CD4-positive, alpha-beta T cell (primary cell): ENCODE data around the gene MYO1D. TPM values are rescaled to one million over a fixed set of nuclear protein-coding genes. Genes with fewer than 3 reads are reported as not detected.

ENCODE experiments used
- ATAC-seq: fragments of 200-7000 bp; cut with Tn5 transposase; one replicate; pipeline ENCODE4 v1.10.0; 2022; ENCODE audit warnings: mild to moderate bottlenecking; ENCODE audit not compliant: poor library complexity
- CTCF ChIA-PET: fragments of 350-600 bp; sonication (Branson Sonifier 250); formaldehyde crosslinking; loops from one replicate; lab custom pipeline; 2021; ENCODE audit warnings: antibody characterized with exemption, inconsistent platforms; lab: Charles Lee
- POLR2A ChIA-PET: fragments of 350-600 bp; sonication (Branson Sonifier 250); formaldehyde crosslinking; loops from one replicate; lab custom pipeline; 2021; ENCODE audit warnings: antibody characterized with exemption, inconsistent platforms; lab: Charles Lee
- DNase-seq, 14 experiments: peaks; one replicate each; pipeline ENCODE4 v3.0.0-alpha.2; 2013 to 2020; ENCODE audit warnings: mixed read lengths in 2 of 14
- H3K27ac ChIP-seq, 2 donors: one replicate each; pipeline versions ENCODE4 v1.5.1 to v1.7.0; 2013; ENCODE audit warnings: low read length in 2 of 2, low read depth in 1 of 2, mild to moderate bottlenecking in 1 of 2
- H3K27me3 ChIP-seq, 2 experiments: 1 replicate in 1 of 2; 2 replicates in 1 of 2; pipeline versions ENCODE4 v1.6.1 to v1.7.0; 2013; ENCODE audit warnings: low read length in 2 of 2, control low read depth in 1 of 2, mild to moderate bottlenecking in 1 of 2, moderate library complexity in 1 of 2; ENCODE audit not compliant: insufficient read depth in 2 of 2, control insufficient read depth in 1 of 2
- H3K36me3 ChIP-seq: one replicate; pipeline ENCODE4 v1.6.1; 2013; ENCODE audit warnings: low read length, control low read depth; ENCODE audit not compliant: insufficient read depth
- H3K4me1 ChIP-seq: one replicate; pipeline ENCODE4 v1.6.1; 2013; ENCODE audit warnings: low read length, control low read depth; ENCODE audit not compliant: insufficient read depth
- H3K4me3 ChIP-seq: one replicate; pipeline ENCODE4 v1.5.1; 2013; ENCODE audit warnings: mild to moderate bottlenecking, low read length, moderate library complexity
- H3K9me3 ChIP-seq, 2 experiments: 1 replicate in 1 of 2; 2 replicates in 1 of 2; pipeline versions ENCODE4 v1.6.1 to v1.7.0; 2013; ENCODE audit warnings: low read length in 2 of 2, mild to moderate bottlenecking in 2 of 2, control low read depth in 1 of 2, moderate library complexity in 1 of 2; ENCODE audit not compliant: control insufficient read depth in 1 of 2, insufficient read depth in 1 of 2
- H3K27ac Mint-ChIP-seq: one replicate; pipeline ENCODE4 v1.8.0; 2020; ENCODE audit warnings: mixed read lengths
- H3K27me3 Mint-ChIP-seq: one replicate; pipeline ENCODE4 v1.8.0; 2021; ENCODE audit warnings: mixed read lengths
- H3K36me3 Mint-ChIP-seq: one replicate; pipeline ENCODE4 v1.8.0; 2021; ENCODE audit warnings: low read depth, mixed read lengths
- H3K4me1 Mint-ChIP-seq: one replicate; pipeline ENCODE4 v1.8.0; 2021; ENCODE audit warnings: low read depth, mixed read lengths
- H3K4me3 Mint-ChIP-seq: one replicate; pipeline ENCODE4 v1.8.0; 2020; ENCODE audit warnings: mild to moderate bottlenecking, mixed read lengths
- H3K9me3 Mint-ChIP-seq: one replicate; pipeline ENCODE4 v1.8.0; 2020; ENCODE audit warnings: mixed read lengths
- CTCF ChIP-seq: fragments of 200-600 bp; IDR thresholded peaks from one replicate; pipeline ENCODE4 v1.8.0; 2022; ENCODE audit warnings: antibody characterized with exemption, mild to moderate bottlenecking
- intact Hi-C, 2 experiments: fragments of 100-400 bp; cut with DNase I in 1 of 2; cut with micrococcal nuclease in 1 of 2; formaldehyde crosslinking; loops; one replicate each; pipeline versions ENCODE4 v1.15.1 to v1.9.0; 2023 to 2025; cut with DNase I, micrococcal nuclease
- total RNA-seq, 174 experiments: library from RNA in 2 of 174; stranded (reverse) in 2 of 174; gene quantifications; one replicate each; pipeline ENCODE4 v1.2.3 and lab custom pipeline; 2021 to 2026

Gene MYO1D
- total RNA-seq, 2 experiments from 2014 or later = 5.8 to 6.4 TPM

DNA sequence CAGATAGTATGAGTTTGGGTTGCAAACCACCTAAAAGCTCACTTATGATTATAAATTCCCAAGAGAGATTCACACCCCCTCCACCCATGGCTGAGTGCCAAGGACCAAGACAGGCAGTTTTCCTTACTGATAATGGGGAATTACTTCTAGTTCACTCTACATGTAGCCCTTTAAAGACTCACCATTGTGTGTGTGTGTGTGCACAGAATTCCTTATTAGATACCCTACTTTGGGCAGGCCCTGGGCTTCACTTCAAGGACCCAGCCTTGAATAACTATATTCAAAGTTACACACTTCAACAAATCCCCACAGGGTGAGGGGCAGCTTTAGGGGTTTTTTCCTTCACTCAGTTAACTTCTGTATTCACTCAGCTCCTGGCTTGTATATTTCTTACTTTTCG lies 143.5 kb downstream of the MYO1D start:
- ATAC-seq = no peak
- Histone ChIP-seq H3K36me3 (no peaks in the 10 kb centered on the region), H3K4me1 (no peaks in the 10 kb centered on the region), H3K27me3 (no peaks in the 10 kb centered on the region), H3K4me3 (no peak overlapping the region), H3K9me3 (peaks cover 0 to 16% of the 10 kb centered on the region in 2 experiments), H3K27ac (no peak overlapping the region)
- Mint-ChIP-seq H3K27me3 (no peaks in the 10 kb centered on the region), H3K27ac (no peak overlapping the region), H3K9me3 (no peaks in the 10 kb centered on the region), H3K4me3 (no peak overlapping the region), H3K4me1 (no peaks in the 10 kb centered on the region), H3K36me3 (no peaks in the 10 kb centered on the region)
- intact Hi-C loops = no loop called here
- CTCF ChIA-PET = no interaction called here
- no peak for DNase-seq
- POLR2A ChIA-PET = no interaction called here
- TF ChIP-seq CTCF = no peak

DNA sequence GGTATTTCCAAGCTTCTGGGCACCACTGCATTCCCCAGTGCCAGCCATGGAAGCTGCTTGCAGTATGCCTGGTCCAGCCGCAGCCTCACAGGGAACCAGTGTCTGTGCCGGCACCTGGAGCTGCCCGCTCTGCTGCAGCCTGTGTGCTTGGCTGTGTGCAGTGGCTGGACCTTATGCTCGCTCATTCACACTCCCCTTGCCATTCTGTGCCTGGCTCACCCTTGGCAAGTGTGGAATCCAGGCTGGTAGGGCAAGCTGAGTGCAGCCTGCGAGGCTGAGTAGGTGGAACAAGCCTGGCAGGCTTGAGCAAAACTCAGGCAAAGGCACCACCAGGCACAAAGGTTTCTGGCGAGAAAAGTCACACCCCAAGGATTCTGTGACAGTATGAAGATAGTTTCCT lies 144.0 kb downstream of the MYO1D start:
- no peak for TF ChIP-seq CTCF
- H3K9me3 Mint-ChIP-seq = no peaks in the 10 kb centered on the region
- Histone ChIP-seq H3K9me3 (peaks cover 0 to 16% of the 10 kb centered on the region in 2 experiments), H3K4me1 (no peaks in the 10 kb centered on the region), H3K27me3 (no peaks in the 10 kb centered on the region), H3K36me3 (no peaks in the 10 kb centered on the region), H3K4me3 (no peak overlapping the region), H3K27ac (no peak overlapping the region)
- intact Hi-C loops = no loop called here
- ChIA-PET CTCF (no interaction called here), POLR2A (no interaction called here)
- DNase-seq (no peak), ATAC-seq (no peak)
- no peaks in the 10 kb centered on the region for H3K36me3 Mint-ChIP-seq
- no peaks in the 10 kb centered on the region for H3K27me3 Mint-ChIP-seq
- no peaks in the 10 kb centered on the region for H3K4me1 Mint-ChIP-seq
- H3K4me3 Mint-ChIP-seq = no peak overlapping the region
- no peak overlapping the region for H3K27ac Mint-ChIP-seq

- TF ChIP-seq CTCF = no peak
- H3K9me3 ChIP-seq = peaks cover 0 to 16% of the 10 kb centered on the region in 2 experiments
- H3K4me1 ChIP-seq = no peaks in the 10 kb centered on the region
- ATAC-seq = no peak
- H3K4me3 ChIP-seq = no peak overlapping the region
- no peak for DNase-seq
- Mint-ChIP-seq H3K4me1 (no peaks in the 10 kb centered on the region), H3K27me3 (no peaks in the 10 kb centered on the region), H3K27ac (no peak overlapping the region), H3K9me3 (no peaks in the 10 kb centered on the region), H3K36me3 (no peaks in the 10 kb centered on the region), H3K4me3 (no peak overlapping the region)
- no peaks in the 10 kb centered on the region for H3K36me3 ChIP-seq
- CTCF ChIA-PET = no interaction called here
- POLR2A ChIA-PET = no interaction called here
- no peak overlapping the region for H3K27ac ChIP-seq
- H3K27me3 ChIP-seq = no peaks in the 10 kb centered on the region
- intact Hi-C loops = no loop called here
These were observed 144.7 kb downstream of the MYO1D start for GRCh38 chr17:32732296-32732642.
